Breast epithelium (tissue), 4 donors: ENCODE results near the gene GPC6. TPM values are rescaled to one million over a fixed set of nuclear protein-coding genes. Genes with fewer than 3 reads are reported as not detected.

ENCODE experiments used
- DNase-seq, 2 donors: peaks; one replicate each; pipeline ENCODE4 v3.0.0-alpha.2; 2019; ENCODE audit warnings: low spot score in 2 of 2
- H3K27ac ChIP-seq, 2 donors: fragments of 200-600 bp; sonication (generic) in 1 of 2; one replicate each; pipeline ENCODE4 v1.5.1; 2016 to 2019; ENCODE audit warnings: mild to moderate bottlenecking in 1 of 2
- H3K27me3 ChIP-seq, 2 donors: fragments of 200-600 bp; sonication (generic) in 1 of 2; one replicate each; pipeline versions ENCODE4 v1.5.1 to v1.6.0; 2017 to 2019; ENCODE audit warnings: control low read depth in 1 of 2, mild to moderate bottlenecking in 1 of 2
- H3K36me3 ChIP-seq: fragments of 200-600 bp; one replicate; pipeline ENCODE4 v1.5.1; 2019
- H3K4me1 ChIP-seq, 2 donors: fragments of 200-600 bp; sonication (generic); one replicate each; pipeline ENCODE4 v1.5.1; 2016 to 2019; ENCODE audit warnings: control low read depth in 1 of 2
- H3K4me3 ChIP-seq, 3 donors: fragments of 200-600 bp; sonication (generic); 1 replicate in 2 of 3; 2 replicates in 1 of 3; pipeline ENCODE4 v1.5.1; 2016 to 2019; ENCODE audit warnings: mild to moderate bottlenecking in 3 of 3, moderate library complexity in 2 of 3
- H3K9me3 ChIP-seq, 2 donors: fragments of 200-600 bp; sonication (generic) in 1 of 2; one replicate each; pipeline ENCODE4 v1.5.1; 2016 to 2019; ENCODE audit warnings: control low read depth in 1 of 2
- CTCF ChIP-seq, 3 donors: fragments of 450-650 bp; IDR thresholded peaks; one replicate each; pipeline ENCODE4 v1.5.1; 2016 to 2017; ENCODE audit warnings: antibody characterized with exemption in 3 of 3, mild to moderate bottlenecking in 3 of 3, moderate library complexity in 3 of 3
- POLR2A ChIP-seq: fragments of 450-650 bp; IDR thresholded peaks from one replicate; pipeline ENCODE4 v1.6.1; 2016; ENCODE audit warnings: antibody characterized with exemption, mild to moderate bottlenecking, moderate library complexity
- POLR2AphosphoS5 ChIP-seq, 3 donors: sonication (generic); formaldehyde crosslinking; IDR thresholded peaks; one replicate each; pipeline ENCODE4 v1.6.1; 2017; ENCODE audit warnings: antibody characterized with exemption in 3 of 3
- intact Hi-C: fragments of 100-400 bp; cut with DNase I; formaldehyde crosslinking; loops from one replicate; pipeline ENCODE4 v1.15.1; 2023; ENCODE audit warnings: low total_unique reads
- total RNA-seq, 3 donors: library from RNA; depleted of rRNA; stranded (reverse); fragments of >200 nt; gene quantifications; one replicate each; pipeline ENCODE4 v1.1.0, GENCODE V29; 2016

GPC6 gene
- total RNA-seq, 3 donors from 2014 or later = 3.5 to 44.0 (median 4.9) TPM

GRCh38 chr13:93915269-93915809 is 688.7 kb downstream of the GPC6 start:
- DNase-seq = no peak
- Histone ChIP-seq H3K27me3 (no peaks in the 10 kb centered on the region), H3K36me3 (no peaks in the 10 kb centered on the region), H3K27ac (no peak overlapping the region), H3K9me3 (no peaks in the 10 kb centered on the region), H3K4me3 (no peak overlapping the region), H3K4me1 (no peaks in the 10 kb centered on the region)
- TF ChIP-seq POLR2AphosphoS5 (IDR thresholded peaks at IDR 0.05) = no peak
- TF ChIP-seq CTCF (IDR thresholded peaks at IDR 0.05) = no peak
- no peak for TF ChIP-seq POLR2A
- intact Hi-C loops = no loop called here

- DNase-seq = no peak
- no peaks in the 10 kb centered on the region for H3K4me1 ChIP-seq
- peaks cover 0 to 10% of the 10 kb centered on the region in 2 donors for H3K9me3 ChIP-seq
- H3K36me3 ChIP-seq = no peaks in the 10 kb centered on the region
- TF ChIP-seq POLR2A (no peak), CTCF (IDR thresholded peaks at IDR 0.05) (no peak), POLR2AphosphoS5 (IDR thresholded peaks at IDR 0.05) (no peak)
- no peaks in the 10 kb centered on the region for H3K27me3 ChIP-seq
- intact Hi-C loops = no loop called here
- H3K27ac ChIP-seq = no peak overlapping the region
- H3K4me3 ChIP-seq = no peak overlapping the region
These were observed 695.7 kb downstream of the GPC6 start for GRCh38 chr13:93922063-93922855.

GRCh38 chr13:93925990-93926389 is 699.4 kb downstream of the GPC6 start:
- Histone ChIP-seq H3K4me1 (no peaks in the 10 kb centered on the region), H3K27me3 (no peaks in the 10 kb centered on the region), H3K9me3 (peaks cover 0 to 8% of the 10 kb centered on the region in 2 donors), H3K4me3 (no peak overlapping the region), H3K27ac (no peak overlapping the region), H3K36me3 (no peaks in the 10 kb centered on the region)
- TF ChIP-seq POLR2AphosphoS5 (IDR thresholded peaks at IDR 0.05) (no peak), POLR2A (no peak), CTCF (IDR thresholded peaks at IDR 0.05) (no peak)
- DNase-seq = no peak
- intact Hi-C loops = no loop called here

GRCh38 chr13:93926425-93926824 is 699.8 kb downstream of the GPC6 start:
- H3K4me1 ChIP-seq = no peaks in the 10 kb centered on the region
- no peaks in the 10 kb centered on the region for H3K27me3 ChIP-seq
- no peak overlapping the region for H3K4me3 ChIP-seq
- no peak overlapping the region for H3K27ac ChIP-seq
- H3K9me3 ChIP-seq = peaks cover 0 to 4% of the 10 kb centered on the region in 2 donors
- intact Hi-C loops = no loop called here
- no peaks in the 10 kb centered on the region for H3K36me3 ChIP-seq
- TF ChIP-seq POLR2AphosphoS5 (IDR thresholded peaks at IDR 0.05) (no peak), CTCF (IDR thresholded peaks at IDR 0.05) (no peak), POLR2A (no peak)
- DNase-seq = no peak

GRCh38 chr13:93927431-93927830 is 700.8 kb downstream of the GPC6 start:
- intact Hi-C loops = no loop called here
- TF ChIP-seq POLR2A = no peak
- TF ChIP-seq POLR2AphosphoS5 (IDR thresholded peaks at IDR 0.05) = no peak
- no peaks in the 10 kb centered on the region for H3K9me3 ChIP-seq
- DNase-seq = no peak
- H3K4me3 ChIP-seq = no peak overlapping the region
- H3K36me3 ChIP-seq = no peaks in the 10 kb centered on the region
- H3K27me3 ChIP-seq = no peaks in the 10 kb centered on the region
- H3K27ac ChIP-seq = no peak overlapping the region
- no peaks in the 10 kb centered on the region for H3K4me1 ChIP-seq
